HG03565 (cell line): ENCODE results near the gene NT5C2.
"Not testable (repeated sequence)": the region's sequence is repeated elsewhere in the genome, so short reads cannot be mapped to it uniquely, and the experiment has no call there.

Source experiments
- ATAC-seq: cut with Tn5 transposase; IDR thresholded peaks from one replicate; pipeline ENCODE4 v1.9.1; 2021; ENCODE audit warnings: mild to moderate bottlenecking, moderate library complexity; ENCODE audit not compliant: unreplicated experiment

The NT5C2 gene

GRCh38 chr10:103202319-103202718 lies 9.2 kb upstream of the NT5C2 start:
- no peak for ATAC-seq

GRCh38 chr10:103199488-103199887 lies 6.4 kb upstream of the NT5C2 start:
- no peak for ATAC-seq

GRCh38 chr10:103198648-103199047 lies 5.6 kb upstream of the NT5C2 start:
- ATAC-seq: no peak

- no peak for ATAC-seq
Observed at GRCh38 chr10:103197903-103198302, 4.8 kb upstream of the NT5C2 start.

GRCh38 chr10:103197174-103197573 lies 4.1 kb upstream of the NT5C2 start:
- no peak for ATAC-seq

- ATAC-seq: no peak
Observed at GRCh38 chr10:103196516-103196915, 3.4 kb upstream of the NT5C2 start.

- ATAC-seq: no peak
Observed at GRCh38 chr10:103193820-103194529, 903 bp upstream of the NT5C2 start.

GRCh38 chr10:103192451-103193106 lies 493 bp downstream of the NT5C2 start:
- peak; percentile 36 for ATAC-seq

- no peak for ATAC-seq
Observed at GRCh38 chr10:103192089-103192450, 1.0 kb downstream of the NT5C2 start.

- ATAC-seq: not testable (repeated sequence)
Observed at GRCh38 chr10:103191198-103191597, 1.9 kb downstream of the NT5C2 start.

- no peak for ATAC-seq
Observed at GRCh38 chr10:103188853-103189252, 4.2 kb downstream of the NT5C2 start.

- no peak for ATAC-seq
Observed at GRCh38 chr10:103186128-103186527, 6.9 kb downstream of the NT5C2 start.

- no peak for ATAC-seq
Observed at GRCh38 chr10:103184615-103185014, 8.5 kb downstream of the NT5C2 start.

- ATAC-seq: not testable (repeated sequence)
Observed at GRCh38 chr10:103183991-103184451, 9.1 kb downstream of the NT5C2 start.

GRCh38 chr10:103181244-103181643 lies 11.8 kb downstream of the NT5C2 start:
- ATAC-seq: peak; percentile 60

GRCh38 chr10:103180491-103180890 lies 12.6 kb downstream of the NT5C2 start:
- ATAC-seq: no peak

GRCh38 chr10:103177123-103177522 lies 15.9 kb downstream of the NT5C2 start:
- no peak for ATAC-seq

GRCh38 chr10:103175580-103176285 lies 17.3 kb downstream of the NT5C2 start:
- ATAC-seq: no peak

GRCh38 chr10:103174324-103174723 lies 18.7 kb downstream of the NT5C2 start:
- ATAC-seq: not testable (repeated sequence)

GRCh38 chr10:103171278-103171677 lies 21.8 kb downstream of the NT5C2 start:
- no peak for ATAC-seq

- no peak for ATAC-seq
Observed at GRCh38 chr10:103168438-103168837, 24.6 kb downstream of the NT5C2 start.

GRCh38 chr10:103167554-103167953 lies 25.5 kb downstream of the NT5C2 start:
- ATAC-seq: not testable (repeated sequence)
